ENCODE data around the gene ZAP70.
"Not testable (repeated sequence)": the region's sequence is repeated elsewhere in the genome, so short reads cannot be mapped to it uniquely, and the experiment has no call there.

Gene ZAP70

GRCh38 chr2:97713296-97714083 is at the start of gene ZAP70:
Gene ZAP70, plus strand, starts transcription at chr2:97713576. Its CDS starts 10,461 bp downstream, at chr2:97724037.
- no peak for DNase-seq (ENCODE audit: low spot score)

- DNase-seq (ENCODE audit: low spot score), result no peak
Measured at GRCh38 chr2:97663626-97663961, 49.8 kb upstream of the ZAP70 start.

GRCh38 chr2:97663962-97664635 is 49.3 kb upstream of the ZAP70 start, which contains the start of gene ACTR1B:
Gene ACTR1B, minus strand, starts transcription at chr2:97664044. Its CDS starts 154 bp downstream, at chr2:97663890.
- DNase-seq (ENCODE audit: low spot score), result peak; percentile 99

- peak; percentile 60 for DNase-seq (ENCODE audit: low spot score)
Measured at GRCh38 chr2:97664636-97664970, 48.8 kb upstream of the ZAP70 start.

GRCh38 chr2:97669448-97669847 is 43.9 kb upstream of the ZAP70 start, which contains the start of gene C2orf92:
Gene C2orf92, plus strand, starts transcription at chr2:97669713. Its CDS starts 76 bp downstream, at chr2:97669789.
- no peak for DNase-seq (ENCODE audit: low spot score)

GRCh38 chr2:97670471-97670870 is 42.9 kb upstream of the ZAP70 start:
- no peak for DNase-seq (ENCODE audit: low spot score)

GRCh38 chr2:97671526-97671925 is 41.9 kb upstream of the ZAP70 start:
- no peak for DNase-seq (ENCODE audit: low spot score)

GRCh38 chr2:97672606-97673140 is 40.7 kb upstream of the ZAP70 start:
- not testable (repeated sequence) for DNase-seq (ENCODE audit: low spot score)

- no peak for DNase-seq (ENCODE audit: low spot score)
Measured at GRCh38 chr2:97673182-97673914, 40.0 kb upstream of the ZAP70 start.

GRCh38 chr2:97673915-97674283 is 39.5 kb upstream of the ZAP70 start:
- DNase-seq (ENCODE audit: low spot score), result no peak

GRCh38 chr2:97675430-97676113 is 37.8 kb upstream of the ZAP70 start:
- no peak for DNase-seq (ENCODE audit: low spot score)

- no peak for DNase-seq (ENCODE audit: low spot score)
Measured at GRCh38 chr2:97676620-97677019, 36.8 kb upstream of the ZAP70 start.

GRCh38 chr2:97677480-97677879 is 35.9 kb upstream of the ZAP70 start:
- DNase-seq (ENCODE audit: low spot score), result no peak

- DNase-seq (ENCODE audit: low spot score), result no peak
Measured at GRCh38 chr2:97678298-97678697, 35.1 kb upstream of the ZAP70 start.

- not testable (repeated sequence) for DNase-seq (ENCODE audit: low spot score)
Measured at GRCh38 chr2:97687235-97687634, 26.1 kb upstream of the ZAP70 start.

GRCh38 chr2:97688062-97688827 is 25.1 kb upstream of the ZAP70 start:
- no peak for DNase-seq (ENCODE audit: low spot score)

- DNase-seq (ENCODE audit: low spot score), result no peak
Measured at GRCh38 chr2:97691166-97691565, 22.2 kb upstream of the ZAP70 start.

GRCh38 chr2:97693476-97693875 is 19.9 kb upstream of the ZAP70 start:
- peak; percentile 59 for DNase-seq (ENCODE audit: low spot score)

- DNase-seq (ENCODE audit: low spot score), result no peak
Measured at GRCh38 chr2:97695744-97696143, 17.6 kb upstream of the ZAP70 start.

GRCh38 chr2:97697252-97698235 is 15.8 kb upstream of the ZAP70 start:
- peak; percentile 85 for DNase-seq (ENCODE audit: low spot score)
